ENCODE data around the gene ZBTB24. TPM values are rescaled to one million over a fixed set of nuclear protein-coding genes. Genes with fewer than 3 reads are reported as not detected.

Gene ZBTB24
- total and polyA plus RNA-seq, 4 donors: 1.2 to 3.9 (median 2.2) TPM

GRCh38 chr6:109455437-109456110, 27.4 kb downstream of the ZBTB24 start, which contains the start of gene MICAL1:
Gene MICAL1, minus strand, starts transcription at chr6:109455772. Its CDS starts 1,576 bp downstream, at chr6:109454196.
- Histone ChIP-seq H3K27me3 (ENCODE audit: control insufficient read depth in 4 of 4, insufficient read depth in 4 of 4, low read length in 3 of 4) (no peaks in the 10 kb centered on the region), H3K9ac (ENCODE audit: low read depth in 1 of 2, low read length in 2 of 2) (peak within 1 kb of the TSS in 1 of 2 donors; percentile 37), H3K9me3 (ENCODE audit: control insufficient read depth in 4 of 4, low read length in 3 of 4) (no peaks in the 10 kb centered on the region), H3K4me3 (ENCODE audit: low read depth in 1 of 3, low read length in 3 of 3) (peak within 1 kb of the TSS; percentile 27 to 74 (median 73)), H3K27ac (ENCODE audit: low read depth in 1 of 2, low read length in 2 of 2) (peak within 1 kb of the TSS; percentile 71 to 74), H3K36me3 (ENCODE audit: control insufficient read depth in 4 of 4, insufficient read depth in 3 of 4, low read depth in 1 of 4, low read length in 3 of 4) (no peaks in the 10 kb centered on the region), H3K4me1 (ENCODE audit: control insufficient read depth in 4 of 4, insufficient read depth in 4 of 4, low read length in 3 of 4) (peaks cover 8 to 19% (median 16%) of the 10 kb centered on the region in 4 donors)
- WGBS: 1% methylated on average over 70 of the region's 70 CpGs
- peak; percentile 68 for DNase-seq (ENCODE audit: low spot score)
- TF ChIP-seq YY1 (IDR thresholded peaks at IDR 0.05): no peak
- TF ChIP-seq CTCF (IDR thresholded peaks at IDR 0.05; ENCODE audit: low read depth, low read length, missing input control): peak; percentile 19
- TF ChIP-seq MAX (IDR thresholded peaks at IDR 0.05): no peak

GRCh38 chr6:109454496-109455436, 28.3 kb downstream of the ZBTB24 start:
- peak overlapping the region in 2 of 3 donors; percentile 73 to 74 for H3K4me3 ChIP-seq (ENCODE audit: low read depth in 1 of 3, low read length in 3 of 3)
- peak overlapping the region in 1 of 2 donors; percentile 37 for H3K9ac ChIP-seq (ENCODE audit: low read depth in 1 of 2, low read length in 2 of 2)
- H3K4me1 ChIP-seq (ENCODE audit: control insufficient read depth in 4 of 4, insufficient read depth in 4 of 4, low read length in 3 of 4): peaks cover 8 to 19% (median 16%) of the 10 kb centered on the region in 4 donors
- DNase-seq (ENCODE audit: low spot score): no peak
- H3K27ac ChIP-seq (ENCODE audit: low read depth in 1 of 2, low read length in 2 of 2): peak overlapping the region; percentile 71 to 74
- no peaks in the 10 kb centered on the region for H3K27me3 ChIP-seq (ENCODE audit: control insufficient read depth in 4 of 4, insufficient read depth in 4 of 4, low read length in 3 of 4)
- WGBS: 15% methylated on average over 48 of the region's 48 CpGs
- H3K36me3 ChIP-seq (ENCODE audit: control insufficient read depth in 4 of 4, insufficient read depth in 3 of 4, low read depth in 1 of 4, low read length in 3 of 4): no peaks in the 10 kb centered on the region
- TF ChIP-seq ATF3 (IDR thresholded peaks at IDR 0.05): no peak
- no peak for TF ChIP-seq CTCF (IDR thresholded peaks at IDR 0.05; ENCODE audit: low read depth, low read length, missing input control)
- TF ChIP-seq RXRA (IDR thresholded peaks at IDR 0.05): no peak
- no peak for TF ChIP-seq TAF1 (conservative IDR thresholded peaks at IDR 0.05)
- TF ChIP-seq GABPA (IDR thresholded peaks at IDR 0.05 in 1 of 2, conservative IDR thresholded peaks at IDR 0.05 in 1 of 2): no peak
- no peak for TF ChIP-seq HNF4A (conservative IDR thresholded peaks at IDR 0.05)
- no peak for TF ChIP-seq JUND (IDR thresholded peaks at IDR 0.05)
- TF ChIP-seq HNF4G (IDR thresholded peaks at IDR 0.05): no peak
- TF ChIP-seq ZBTB33 (IDR thresholded peaks at IDR 0.05): no peak
- no peak for TF ChIP-seq YY1 (IDR thresholded peaks at IDR 0.05)
- TF ChIP-seq RAD21 (IDR thresholded peaks at IDR 0.05): no peak
- TF ChIP-seq SP1 (IDR thresholded peaks at IDR 0.05): no peak
- TF ChIP-seq REST (IDR thresholded peaks at IDR 0.05): no peak
- TF ChIP-seq NR2F2 (IDR thresholded peaks at IDR 0.05): no peak
- TF ChIP-seq FOXA1 (IDR thresholded peaks at IDR 0.05): no peak
- no peak for TF ChIP-seq EGR1 (IDR thresholded peaks at IDR 0.05; ENCODE audit: low read depth in 2 of 2)
- no peak for TF ChIP-seq FOXA2 (IDR thresholded peaks at IDR 0.05)
- H3K9me3 ChIP-seq (ENCODE audit: control insufficient read depth in 4 of 4, low read length in 3 of 4): no peaks in the 10 kb centered on the region
